HG03139 (cell line): Measurements from ENCODE around the gene IFT122.
A peak's percentile ranks its signal among the peaks of the same experiment; 100 is the strongest.
"Not testable (repeated sequence)": the region's sequence is repeated elsewhere in the genome, so short reads cannot be mapped to it uniquely, and the experiment has no call there.

ENCODE experiments used
- ATAC-seq: cut with Tn5 transposase; IDR thresholded peaks from one replicate; pipeline ENCODE4 v1.9.1; 2021; ENCODE audit not compliant: unreplicated experiment

Gene IFT122

GRCh38 chr3:129515108-129515820 lies 75.2 kb downstream of the IFT122 start:
- ATAC-seq: not testable (repeated sequence)

DNA sequence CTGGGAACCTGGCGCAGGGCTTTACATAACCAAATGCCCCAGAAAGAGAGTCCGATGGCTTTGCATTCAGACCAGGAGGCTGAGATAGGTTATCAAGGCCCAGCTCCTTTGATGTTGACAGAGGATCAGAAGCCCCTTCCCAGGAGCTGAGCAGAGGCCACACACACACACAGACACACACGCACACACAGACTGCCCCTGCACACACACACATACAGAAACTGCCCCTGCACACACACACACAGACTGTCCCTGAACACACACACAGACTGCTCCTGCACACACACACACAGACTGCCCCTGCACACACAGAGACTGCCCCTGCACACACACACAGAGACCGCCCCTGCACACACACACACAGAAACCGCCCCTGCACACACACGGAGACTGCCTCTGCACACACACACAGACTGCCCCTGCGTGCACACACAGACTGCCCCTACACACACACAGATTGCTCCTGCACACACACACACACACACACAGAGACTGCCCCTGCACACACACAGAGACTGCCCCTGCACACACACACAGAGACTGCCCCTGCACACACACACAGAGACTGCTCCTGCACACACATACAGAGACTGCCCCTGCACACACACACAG lies 75.9 kb downstream of the IFT122 start:
- ATAC-seq: not testable (repeated sequence)

DNA sequence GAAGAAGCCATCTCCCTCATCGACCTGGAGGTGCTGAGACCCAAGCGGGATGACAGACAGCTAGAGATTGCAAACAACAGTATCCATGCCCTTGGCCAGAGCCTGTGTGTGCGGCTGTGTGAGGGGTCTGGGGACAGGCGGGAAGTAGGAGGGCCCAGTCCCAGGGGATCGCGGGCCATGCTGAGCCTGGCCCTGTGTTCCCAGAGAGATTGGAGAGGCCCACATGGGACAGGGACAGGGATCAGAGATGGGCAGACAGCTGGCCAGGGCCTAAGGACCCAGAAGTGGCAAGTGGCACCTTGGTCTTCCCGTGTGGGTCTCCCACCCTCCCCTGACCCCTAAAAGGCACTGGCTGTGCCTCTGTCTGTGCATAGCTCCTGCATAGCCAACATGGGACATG lies 77.5 kb downstream of the IFT122 start:
- no peak for ATAC-seq

- no peak for ATAC-seq
Measured at GRCh38 chr3:129518038-129518561, 78.1 kb downstream of the IFT122 start.

DNA sequence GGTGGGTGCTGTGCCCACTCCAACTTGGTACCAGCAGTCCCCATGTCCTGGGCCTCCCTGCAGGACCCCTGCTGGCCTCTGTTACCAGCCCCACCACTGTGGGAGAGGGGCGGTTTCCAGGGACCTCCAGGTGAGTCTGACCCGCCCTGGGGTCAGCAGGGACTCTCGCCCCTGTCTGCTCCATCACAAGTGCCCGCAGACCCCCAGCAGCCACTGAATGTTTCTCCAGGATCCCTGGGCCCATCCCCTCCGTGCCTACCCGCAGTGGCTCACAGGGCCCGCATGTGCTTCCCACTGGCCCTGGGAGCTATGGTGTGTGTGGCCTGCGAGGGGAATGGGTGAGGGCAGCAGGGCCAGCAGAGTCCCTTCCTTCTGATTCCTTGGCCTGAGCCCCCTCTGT lies 78.6 kb downstream of the IFT122 start:
- ATAC-seq: no peak

- no peak for ATAC-seq
Measured at GRCh38 chr3:129519449-129519848, 79.4 kb downstream of the IFT122 start.

DNA sequence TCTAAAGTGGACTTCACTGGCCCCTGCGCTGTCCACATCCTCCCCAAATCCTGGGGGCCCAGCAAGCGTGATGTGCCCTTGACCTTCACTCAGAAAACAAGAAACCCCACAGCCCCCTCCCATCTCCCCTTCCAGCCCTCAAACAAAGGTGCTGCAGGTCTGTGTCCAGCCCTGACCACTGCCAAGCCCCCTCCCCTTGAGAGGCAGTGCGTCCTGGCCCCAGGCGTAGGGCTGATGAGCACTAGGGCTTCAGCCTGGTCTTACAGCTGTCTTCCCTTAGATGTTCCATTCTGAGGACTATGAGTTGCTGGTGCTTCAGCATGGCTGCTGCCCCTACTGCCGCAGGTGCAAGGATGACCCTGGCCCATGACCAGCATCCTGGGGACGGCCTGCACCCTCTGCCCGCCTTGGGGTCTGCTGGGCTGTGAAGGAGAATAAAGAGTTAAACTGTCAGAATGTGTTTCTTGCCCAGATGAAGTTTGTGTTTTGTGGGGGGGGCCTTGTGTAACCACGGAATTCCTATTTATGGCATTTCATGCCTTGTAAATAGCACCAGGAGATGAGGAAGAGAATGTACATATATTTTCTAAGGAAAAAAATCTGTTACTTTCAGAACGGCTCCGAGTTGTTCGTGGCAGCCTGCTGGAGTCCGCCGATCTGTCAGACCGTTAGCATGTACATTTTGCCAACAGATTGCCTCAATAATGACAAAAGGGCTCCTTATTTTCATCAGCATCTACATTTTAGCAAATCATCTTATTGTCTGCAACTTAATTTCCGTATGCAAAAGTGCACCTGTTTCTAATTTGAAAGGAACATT lies 80.1 kb downstream of the IFT122 start:
- ATAC-seq: no peak

- ATAC-seq: no peak
Measured at GRCh38 chr3:129520960-129521359, 80.9 kb downstream of the IFT122 start.

GRCh38 chr3:129521611-129522010 lies 81.6 kb downstream of the IFT122 start:
- ATAC-seq: no peak

- no peak for ATAC-seq
Measured at GRCh38 chr3:129522953-129523352, 82.9 kb downstream of the IFT122 start.

- no peak for ATAC-seq
Measured at GRCh38 chr3:129524081-129524480, 84.1 kb downstream of the IFT122 start.

GRCh38 chr3:129525341-129525968 lies 85.4 kb downstream of the IFT122 start:
- no peak for ATAC-seq

DNA sequence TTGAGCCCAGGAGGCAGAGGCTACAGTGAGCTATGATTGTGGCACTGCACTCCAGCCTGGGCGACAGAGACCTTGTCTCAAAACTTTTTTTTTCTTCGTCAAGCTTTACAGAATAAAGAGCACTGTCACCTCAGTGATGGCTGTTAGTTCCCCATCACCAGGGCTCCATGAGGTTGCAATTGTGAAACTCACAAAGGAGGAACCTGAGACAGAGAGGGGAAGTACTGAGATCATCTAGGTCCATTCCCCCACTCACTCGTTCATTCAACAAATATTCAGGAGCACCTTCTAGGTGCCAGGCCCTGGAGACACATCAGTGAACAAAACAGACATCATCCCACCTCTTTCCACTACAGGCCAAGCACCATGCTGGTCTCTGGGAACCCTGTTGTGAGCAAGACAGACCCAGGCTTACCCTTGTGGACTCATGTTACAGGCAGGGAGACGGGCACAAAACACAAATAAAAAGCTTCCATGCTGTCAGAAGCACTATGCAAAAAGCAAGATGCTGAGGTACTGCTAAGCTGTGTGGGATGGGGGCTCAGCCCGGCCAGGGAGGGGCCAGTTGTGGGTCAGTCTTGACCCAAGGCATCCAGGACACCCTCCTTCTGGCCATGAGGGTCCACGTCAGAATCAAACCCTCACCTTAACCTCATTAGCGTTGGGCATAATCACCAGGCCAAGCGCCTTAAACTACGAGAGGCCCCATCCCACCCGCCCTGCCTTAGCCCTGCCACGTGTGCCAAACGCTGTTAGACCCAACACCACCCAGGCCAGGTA lies 86.3 kb downstream of the IFT122 start:
- peak; percentile 92 for ATAC-seq

- no peak for ATAC-seq
Measured at GRCh38 chr3:129527262-129527661, 87.2 kb downstream of the IFT122 start.

- no peak for ATAC-seq
Measured at GRCh38 chr3:129528589-129529100, 88.6 kb downstream of the IFT122 start, which contains the start of gene RHO. Gene RHO (plus strand): TSS chr3:129528639. CDS start chr3:129528734, 95 bp downstream.

DNA sequence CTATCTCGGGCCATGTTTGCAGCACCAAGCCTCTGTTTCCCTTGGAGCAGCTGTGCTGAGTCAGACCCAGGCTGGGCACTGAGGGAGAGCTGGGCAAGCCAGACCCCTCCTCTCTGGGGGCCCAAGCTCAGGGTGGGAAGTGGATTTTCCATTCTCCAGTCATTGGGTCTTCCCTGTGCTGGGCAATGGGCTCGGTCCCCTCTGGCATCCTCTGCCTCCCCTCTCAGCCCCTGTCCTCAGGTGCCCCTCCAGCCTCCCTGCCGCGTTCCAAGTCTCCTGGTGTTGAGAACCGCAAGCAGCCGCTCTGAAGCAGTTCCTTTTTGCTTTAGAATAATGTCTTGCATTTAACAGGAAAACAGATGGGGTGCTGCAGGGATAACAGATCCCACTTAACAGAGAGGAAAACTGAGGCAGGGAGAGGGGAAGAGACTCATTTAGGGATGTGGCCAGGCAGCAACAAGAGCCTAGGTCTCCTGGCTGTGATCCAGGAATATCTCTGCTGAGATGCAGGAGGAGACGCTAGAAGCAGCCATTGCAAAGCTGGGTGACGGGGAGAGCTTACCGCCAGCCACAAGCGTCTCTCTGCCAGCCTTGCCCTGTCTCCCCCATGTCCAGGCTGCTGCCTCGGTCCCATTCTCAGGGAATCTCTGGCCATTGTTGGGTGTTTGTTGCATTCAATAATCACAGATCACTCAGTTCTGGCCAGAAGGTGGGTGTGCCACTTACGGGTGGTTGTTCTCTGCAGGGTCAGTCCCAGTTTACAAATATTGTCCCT lies 89.6 kb downstream of the IFT122 start:
- ATAC-seq: no peak

DNA sequence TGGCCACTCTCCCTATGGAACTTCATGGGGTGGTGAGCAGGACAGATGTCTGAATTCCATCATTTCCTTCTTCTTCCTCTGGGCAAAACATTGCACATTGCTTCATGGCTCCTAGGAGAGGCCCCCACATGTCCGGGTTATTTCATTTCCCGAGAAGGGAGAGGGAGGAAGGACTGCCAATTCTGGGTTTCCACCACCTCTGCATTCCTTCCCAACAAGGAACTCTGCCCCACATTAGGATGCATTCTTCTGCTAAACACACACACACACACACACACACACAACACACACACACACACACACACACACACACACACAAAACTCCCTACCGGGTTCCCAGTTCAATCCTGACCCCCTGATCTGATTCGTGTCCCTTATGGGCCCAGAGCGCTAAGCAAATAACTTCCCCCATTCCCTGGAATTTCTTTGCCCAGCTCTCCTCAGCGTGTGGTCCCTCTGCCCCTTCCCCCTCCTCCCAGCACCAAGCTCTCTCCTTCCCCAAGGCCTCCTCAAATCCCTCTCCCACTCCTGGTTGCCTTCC lies 90.3 kb downstream of the IFT122 start:
- ATAC-seq: no peak

DNA sequence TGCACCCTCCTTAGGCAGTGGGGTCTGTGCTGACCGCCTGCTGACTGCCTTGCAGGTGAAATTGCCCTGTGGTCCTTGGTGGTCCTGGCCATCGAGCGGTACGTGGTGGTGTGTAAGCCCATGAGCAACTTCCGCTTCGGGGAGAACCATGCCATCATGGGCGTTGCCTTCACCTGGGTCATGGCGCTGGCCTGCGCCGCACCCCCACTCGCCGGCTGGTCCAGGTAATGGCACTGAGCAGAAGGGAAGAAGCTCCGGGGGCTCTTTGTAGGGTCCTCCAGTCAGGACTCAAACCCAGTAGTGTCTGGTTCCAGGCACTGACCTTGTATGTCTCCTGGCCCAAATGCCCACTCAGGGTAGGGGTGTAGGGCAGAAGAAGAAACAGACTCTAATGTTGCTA lies 90.8 kb downstream of the IFT122 start:
- ATAC-seq: no peak

DNA sequence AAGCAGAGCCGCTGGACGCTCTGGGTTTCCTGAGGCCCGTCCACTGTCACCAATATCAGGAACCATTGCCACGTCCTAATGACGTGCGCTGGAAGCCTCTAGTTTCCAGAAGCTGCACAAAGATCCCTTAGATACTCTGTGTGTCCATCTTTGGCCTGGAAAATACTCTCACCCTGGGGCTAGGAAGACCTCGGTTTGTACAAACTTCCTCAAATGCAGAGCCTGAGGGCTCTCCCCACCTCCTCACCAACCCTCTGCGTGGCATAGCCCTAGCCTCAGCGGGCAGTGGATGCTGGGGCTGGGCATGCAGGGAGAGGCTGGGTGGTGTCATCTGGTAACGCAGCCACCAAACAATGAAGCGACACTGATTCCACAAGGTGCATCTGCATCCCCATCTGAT lies 91.7 kb downstream of the IFT122 start:
- ATAC-seq: no peak
